Measurements from ENCODE around the gene PIEZO1.

Gene PIEZO1

GRCh38 chr16:88738151-88739084, 46.6 kb downstream of the PIEZO1 start:
- Histone ChIP-seq H3K9me3 (ENCODE audit: control insufficient read depth in 2 of 2, low read length in 2 of 2) (no peaks in the 10 kb centered on the region), H3K27me3 (ENCODE audit: control insufficient read depth in 1 of 2, insufficient read depth in 2 of 2, low read length in 2 of 2) (no peaks in the 10 kb centered on the region), H3K9ac (ENCODE audit: low read length in 2 of 2) (no peak overlapping the region), H3K4me3 (ENCODE audit: low read length in 2 of 2) (no peak overlapping the region), H3K4me1 (ENCODE audit: control insufficient read depth, insufficient read depth, low read length) (peaks cover 14% of the 10 kb centered on the region), H3K27ac (ENCODE audit: low read length) (peak overlapping the region; percentile 37), H3K36me3 (ENCODE audit: control insufficient read depth in 2 of 2, insufficient read depth in 2 of 2, low read length in 2 of 2) (peaks cover 17 to 27% of the 10 kb centered on the region in 2 donors)

- Histone ChIP-seq H3K27me3 (ENCODE audit: control insufficient read depth in 1 of 2, insufficient read depth in 2 of 2, low read length in 2 of 2) (no peaks in the 10 kb centered on the region), H3K27ac (ENCODE audit: low read length) (peak overlapping the region; percentile 24), H3K4me1 (ENCODE audit: control insufficient read depth, insufficient read depth, low read length) (peaks cover 12% of the 10 kb centered on the region), H3K9me3 (ENCODE audit: control insufficient read depth in 2 of 2, low read length in 2 of 2) (no peaks in the 10 kb centered on the region), H3K36me3 (ENCODE audit: control insufficient read depth in 2 of 2, insufficient read depth in 2 of 2, low read length in 2 of 2) (peaks cover 17 to 27% of the 10 kb centered on the region in 2 donors), H3K4me3 (ENCODE audit: low read length in 2 of 2) (no peak overlapping the region), H3K9ac (ENCODE audit: low read length in 2 of 2) (no peak overlapping the region)
Observed at GRCh38 chr16:88737298-88738150, 47.5 kb downstream of the PIEZO1 start.

GRCh38 chr16:88736496-88736895, 48.5 kb downstream of the PIEZO1 start:
- Histone ChIP-seq H3K9me3 (ENCODE audit: control insufficient read depth in 2 of 2, low read length in 2 of 2) (no peaks in the 10 kb centered on the region), H3K4me1 (ENCODE audit: control insufficient read depth, insufficient read depth, low read length) (peaks cover 12% of the 10 kb centered on the region), H3K9ac (ENCODE audit: low read length in 2 of 2) (no peak overlapping the region), H3K36me3 (ENCODE audit: control insufficient read depth in 2 of 2, insufficient read depth in 2 of 2, low read length in 2 of 2) (peaks cover 19 to 25% of the 10 kb centered on the region in 2 donors), H3K27me3 (ENCODE audit: control insufficient read depth in 1 of 2, insufficient read depth in 2 of 2, low read length in 2 of 2) (no peaks in the 10 kb centered on the region), H3K4me3 (ENCODE audit: low read length in 2 of 2) (no peak overlapping the region), H3K27ac (ENCODE audit: low read length) (no peak overlapping the region)

GRCh38 chr16:88736088-88736487, 48.9 kb downstream of the PIEZO1 start:
- Histone ChIP-seq H3K4me1 (ENCODE audit: control insufficient read depth, insufficient read depth, low read length) (peaks cover 12% of the 10 kb centered on the region), H3K27me3 (ENCODE audit: control insufficient read depth in 1 of 2, insufficient read depth in 2 of 2, low read length in 2 of 2) (no peaks in the 10 kb centered on the region), H3K36me3 (ENCODE audit: control insufficient read depth in 2 of 2, insufficient read depth in 2 of 2, low read length in 2 of 2) (peaks cover 22 to 23% of the 10 kb centered on the region in 2 donors), H3K4me3 (ENCODE audit: low read length in 2 of 2) (no peak overlapping the region), H3K9ac (ENCODE audit: low read length in 2 of 2) (no peak overlapping the region), H3K27ac (ENCODE audit: low read length) (no peak overlapping the region), H3K9me3 (ENCODE audit: control insufficient read depth in 2 of 2, low read length in 2 of 2) (no peaks in the 10 kb centered on the region)

GRCh38 chr16:88735616-88736015, 49.4 kb downstream of the PIEZO1 start:
- Histone ChIP-seq H3K27me3 (ENCODE audit: control insufficient read depth in 1 of 2, insufficient read depth in 2 of 2, low read length in 2 of 2) (no peaks in the 10 kb centered on the region), H3K27ac (ENCODE audit: low read length) (no peak overlapping the region), H3K36me3 (ENCODE audit: control insufficient read depth in 2 of 2, insufficient read depth in 2 of 2, low read length in 2 of 2) (peaks cover 26 to 28% of the 10 kb centered on the region in 2 donors), H3K9me3 (ENCODE audit: control insufficient read depth in 2 of 2, low read length in 2 of 2) (no peaks in the 10 kb centered on the region), H3K9ac (ENCODE audit: low read length in 2 of 2) (no peak overlapping the region), H3K4me3 (ENCODE audit: low read length in 2 of 2) (no peak overlapping the region), H3K4me1 (ENCODE audit: control insufficient read depth, insufficient read depth, low read length) (peaks cover 12% of the 10 kb centered on the region)

GRCh38 chr16:88735121-88735520, 49.9 kb downstream of the PIEZO1 start:
- Histone ChIP-seq H3K36me3 (ENCODE audit: control insufficient read depth in 2 of 2, insufficient read depth in 2 of 2, low read length in 2 of 2) (peaks cover 24 to 30% of the 10 kb centered on the region in 2 donors), H3K27ac (ENCODE audit: low read length) (no peak overlapping the region), H3K4me3 (ENCODE audit: low read length in 2 of 2) (no peak overlapping the region), H3K9ac (ENCODE audit: low read length in 2 of 2) (no peak overlapping the region), H3K27me3 (ENCODE audit: control insufficient read depth in 1 of 2, insufficient read depth in 2 of 2, low read length in 2 of 2) (no peaks in the 10 kb centered on the region), H3K4me1 (ENCODE audit: control insufficient read depth, insufficient read depth, low read length) (peaks cover 12% of the 10 kb centered on the region), H3K9me3 (ENCODE audit: control insufficient read depth in 2 of 2, low read length in 2 of 2) (no peaks in the 10 kb centered on the region)

- no peaks in the 10 kb centered on the region for H3K27me3 ChIP-seq (ENCODE audit: control insufficient read depth in 1 of 2, insufficient read depth in 2 of 2, low read length in 2 of 2)
- H3K9ac ChIP-seq (ENCODE audit: low read length in 2 of 2) = no peak overlapping the region
- no peaks in the 10 kb centered on the region for H3K9me3 ChIP-seq (ENCODE audit: control insufficient read depth in 2 of 2, low read length in 2 of 2)
- H3K27ac ChIP-seq (ENCODE audit: low read length) = no peak overlapping the region
- H3K4me1 ChIP-seq (ENCODE audit: control insufficient read depth, insufficient read depth, low read length) = peaks cover 12% of the 10 kb centered on the region
- H3K4me3 ChIP-seq (ENCODE audit: low read length in 2 of 2) = no peak overlapping the region
- peaks cover 24 to 34% of the 10 kb centered on the region in 2 donors for H3K36me3 ChIP-seq (ENCODE audit: control insufficient read depth in 2 of 2, insufficient read depth in 2 of 2, low read length in 2 of 2)
Observed at GRCh38 chr16:88734361-88734728, 50.7 kb downstream of the PIEZO1 start.

- Histone ChIP-seq H3K27me3 (ENCODE audit: control insufficient read depth in 1 of 2, insufficient read depth in 2 of 2, low read length in 2 of 2) (no peaks in the 10 kb centered on the region), H3K4me3 (ENCODE audit: low read length in 2 of 2) (no peak overlapping the region), H3K9me3 (ENCODE audit: control insufficient read depth in 2 of 2, low read length in 2 of 2) (no peaks in the 10 kb centered on the region), H3K36me3 (ENCODE audit: control insufficient read depth in 2 of 2, insufficient read depth in 2 of 2, low read length in 2 of 2) (peaks cover 24 to 34% of the 10 kb centered on the region in 2 donors), H3K4me1 (ENCODE audit: control insufficient read depth, insufficient read depth, low read length) (peaks cover 12% of the 10 kb centered on the region), H3K9ac (ENCODE audit: low read length in 2 of 2) (no peak overlapping the region), H3K27ac (ENCODE audit: low read length) (no peak overlapping the region)
Observed at GRCh38 chr16:88733630-88734360, 51.2 kb downstream of the PIEZO1 start.

- peaks cover 23 to 34% of the 10 kb centered on the region in 2 donors for H3K36me3 ChIP-seq (ENCODE audit: control insufficient read depth in 2 of 2, insufficient read depth in 2 of 2, low read length in 2 of 2)
- no peak overlapping the region for H3K9ac ChIP-seq (ENCODE audit: low read length in 2 of 2)
- H3K9me3 ChIP-seq (ENCODE audit: control insufficient read depth in 2 of 2, low read length in 2 of 2) = no peaks in the 10 kb centered on the region
- peaks cover 11% of the 10 kb centered on the region for H3K4me1 ChIP-seq (ENCODE audit: control insufficient read depth, insufficient read depth, low read length)
- H3K27me3 ChIP-seq (ENCODE audit: control insufficient read depth in 1 of 2, insufficient read depth in 2 of 2, low read length in 2 of 2) = no peaks in the 10 kb centered on the region
- H3K4me3 ChIP-seq (ENCODE audit: low read length in 2 of 2) = no peak overlapping the region
- H3K27ac ChIP-seq (ENCODE audit: low read length) = no peak overlapping the region
Observed at GRCh38 chr16:88732961-88733294, 52.1 kb downstream of the PIEZO1 start.

- no peak overlapping the region for H3K9ac ChIP-seq (ENCODE audit: low read length in 2 of 2)
- no peak overlapping the region for H3K4me3 ChIP-seq (ENCODE audit: low read length in 2 of 2)
- peaks cover 5% of the 10 kb centered on the region for H3K4me1 ChIP-seq (ENCODE audit: control insufficient read depth, insufficient read depth, low read length)
- H3K9me3 ChIP-seq (ENCODE audit: control insufficient read depth in 2 of 2, low read length in 2 of 2) = no peaks in the 10 kb centered on the region
- peaks cover 25 to 39% of the 10 kb centered on the region in 2 donors for H3K36me3 ChIP-seq (ENCODE audit: control insufficient read depth in 2 of 2, insufficient read depth in 2 of 2, low read length in 2 of 2)
- H3K27me3 ChIP-seq (ENCODE audit: control insufficient read depth in 1 of 2, insufficient read depth in 2 of 2, low read length in 2 of 2) = no peaks in the 10 kb centered on the region
- H3K27ac ChIP-seq (ENCODE audit: low read length) = no peak overlapping the region
Observed at GRCh38 chr16:88732172-88732960, 52.7 kb downstream of the PIEZO1 start.

Measured in stomach smooth muscle (tissue), 2 donors.